ENCODE results near the gene GAREM1.

DNA sequence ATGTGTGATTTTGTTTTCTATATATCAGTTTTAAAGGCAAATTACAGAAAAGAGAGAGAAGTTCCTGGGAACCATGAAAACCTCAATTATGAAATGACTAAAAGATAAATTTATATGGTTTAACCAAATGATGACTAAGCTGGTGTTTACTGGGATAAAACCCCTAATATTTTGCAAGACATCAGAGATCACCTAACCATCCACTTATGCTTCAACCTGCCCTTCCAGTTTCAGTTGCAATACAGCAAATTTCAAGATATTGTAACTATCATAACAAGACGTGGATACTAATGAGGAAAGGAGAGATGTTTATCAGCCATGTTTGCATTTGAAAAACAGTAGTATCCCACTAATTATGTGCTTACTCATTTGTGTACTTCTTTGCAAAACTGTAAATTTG is 108.2 kb downstream of the GAREM1 start:
- TF ChIP-seq, protein P1, sequence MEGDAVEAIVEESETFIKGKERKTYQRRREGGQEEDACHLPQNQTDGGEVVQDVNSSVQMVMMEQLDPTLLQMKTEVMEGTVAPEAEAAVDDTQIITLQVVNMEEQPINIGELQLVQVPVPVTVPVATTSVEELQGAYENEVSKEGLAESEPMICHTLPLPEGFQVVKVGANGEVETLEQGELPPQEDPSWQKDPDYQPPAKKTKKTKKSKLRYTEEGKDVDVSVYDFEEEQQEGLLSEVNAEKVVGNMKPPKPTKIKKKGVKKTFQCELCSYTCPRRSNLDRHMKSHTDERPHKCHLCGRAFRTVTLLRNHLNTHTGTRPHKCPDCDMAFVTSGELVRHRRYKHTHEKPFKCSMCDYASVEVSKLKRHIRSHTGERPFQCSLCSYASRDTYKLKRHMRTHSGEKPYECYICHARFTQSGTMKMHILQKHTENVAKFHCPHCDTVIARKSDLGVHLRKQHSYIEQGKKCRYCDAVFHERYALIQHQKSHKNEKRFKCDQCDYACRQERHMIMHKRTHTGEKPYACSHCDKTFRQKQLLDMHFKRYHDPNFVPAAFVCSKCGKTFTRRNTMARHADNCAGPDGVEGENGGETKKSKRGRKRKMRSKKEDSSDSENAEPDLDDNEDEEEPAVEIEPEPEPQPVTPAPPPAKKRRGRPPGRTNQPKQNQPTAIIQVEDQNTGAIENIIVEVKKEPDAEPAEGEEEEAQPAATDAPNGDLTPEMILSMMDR (conservative IDR thresholded peaks at IDR 0.05) = no peak
- TF ChIP-seq ZFX (IDR thresholded peaks at IDR 0.05) = no peak
